Measurements from ENCODE around the gene ANKRD63. TPM values are rescaled to one million over a fixed set of nuclear protein-coding genes. Genes with fewer than 3 reads are reported as not detected.
A peak's percentile ranks its signal among the peaks of the same experiment; 100 is the strongest.

ANKRD63 gene
- total and polyA plus RNA-seq, 2 of the 13 experiments (the other 11 are each of a cell fraction or from before 2014, with no cell fraction given): not detected

GRCh38 chr15:40279437-40280141, 3.3 kb downstream of the ANKRD63 start (continued):
- TF ChIP-seq ZNF878 (CRISPR knock-in tag; IDR thresholded peaks at IDR 0.05): no peak
- TF ChIP-seq ZNF235 (CRISPR knock-in tag; IDR thresholded peaks at IDR 0.05; ENCODE audit: borderline replicate concordance): no peak
- TF ChIP-seq, protein P1, sequence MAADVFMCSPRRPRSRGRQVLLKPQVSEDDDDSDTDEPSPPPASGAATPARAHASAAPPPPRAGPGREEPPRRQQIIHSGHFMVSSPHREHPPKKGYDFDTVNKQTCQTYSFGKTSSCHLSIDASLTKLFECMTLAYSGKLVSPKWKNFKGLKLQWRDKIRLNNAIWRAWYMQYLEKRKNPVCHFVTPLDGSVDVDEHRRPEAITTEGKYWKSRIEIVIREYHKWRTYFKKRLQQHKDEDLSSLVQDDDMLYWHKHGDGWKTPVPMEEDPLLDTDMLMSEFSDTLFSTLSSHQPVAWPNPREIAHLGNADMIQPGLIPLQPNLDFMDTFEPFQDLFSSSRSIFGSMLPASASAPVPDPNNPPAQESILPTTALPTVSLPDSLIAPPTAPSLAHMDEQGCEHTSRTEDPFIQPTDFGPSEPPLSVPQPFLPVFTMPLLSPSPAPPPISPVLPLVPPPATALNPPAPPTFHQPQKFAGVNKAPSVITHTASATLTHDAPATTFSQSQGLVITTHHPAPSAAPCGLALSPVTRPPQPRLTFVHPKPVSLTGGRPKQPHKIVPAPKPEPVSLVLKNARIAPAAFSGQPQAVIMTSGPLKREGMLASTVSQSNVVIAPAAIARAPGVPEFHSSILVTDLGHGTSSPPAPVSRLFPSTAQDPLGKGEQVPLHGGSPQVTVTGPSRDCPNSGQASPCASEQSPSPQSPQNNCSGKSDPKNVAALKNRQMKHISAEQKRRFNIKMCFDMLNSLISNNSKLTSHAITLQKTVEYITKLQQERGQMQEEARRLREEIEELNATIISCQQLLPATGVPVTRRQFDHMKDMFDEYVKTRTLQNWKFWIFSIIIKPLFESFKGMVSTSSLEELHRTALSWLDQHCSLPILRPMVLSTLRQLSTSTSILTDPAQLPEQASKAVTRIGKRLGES (CRISPR knock-in tag; IDR thresholded peaks at IDR 0.05; ENCODE audit: borderline replicate concordance): no peak
- TF ChIP-seq ZBTB2 (CRISPR knock-in tag; IDR thresholded peaks at IDR 0.05; ENCODE audit: low read depth): no peak
- TF ChIP-seq BCLAF1 (IDR thresholded peaks at IDR 0.05): no peak
- peak; percentile 82 for TF ChIP-seq RAD21 (CRISPR knock-in tag; IDR thresholded peaks at IDR 0.05)
- peak; percentile 48; the same call in 1 of the 2 replicates for TF ChIP-seq MAZ (IDR thresholded peaks at IDR 0.05; ENCODE audit: borderline replicate concordance, low read depth, low read length)
- peak; percentile 47; the same call in 1 of the 2 replicates for TF ChIP-seq MAZ (CRISPR knock-in tag; IDR thresholded peaks at IDR 0.05; ENCODE audit: low read depth)
- 0 out of 2 replicates have a peak, but pooled peaks have one; percentile 49 for TF ChIP-seq ZNF691 (CRISPR knock-in tag; IDR thresholded peaks at IDR 0.05; ENCODE audit: borderline replicate concordance, low read depth)
- no peak for TF ChIP-seq ZNF790 (CRISPR knock-in tag; IDR thresholded peaks at IDR 0.05; ENCODE audit: borderline replicate concordance)
- no peak for TF ChIP-seq BRD4 (CRISPR knock-in tag; IDR thresholded peaks at IDR 0.05)
- TF ChIP-seq NCOA5 (CRISPR knock-in tag; IDR thresholded peaks at IDR 0.05): no peak
- TF ChIP-seq ZNF562 (CRISPR knock-in tag; IDR thresholded peaks at IDR 0.05; ENCODE audit: borderline replicate concordance): no peak
- no peak for TF ChIP-seq REXO4 (CRISPR knock-in tag; IDR thresholded peaks at IDR 0.05; ENCODE audit: borderline replicate concordance)
- peak; percentile 32; the same call in 1 of the 2 replicates for TF ChIP-seq MYC (CRISPR knock-in tag; IDR thresholded peaks at IDR 0.05; ENCODE audit: borderline replicate concordance)
- TF ChIP-seq, protein P2, sequence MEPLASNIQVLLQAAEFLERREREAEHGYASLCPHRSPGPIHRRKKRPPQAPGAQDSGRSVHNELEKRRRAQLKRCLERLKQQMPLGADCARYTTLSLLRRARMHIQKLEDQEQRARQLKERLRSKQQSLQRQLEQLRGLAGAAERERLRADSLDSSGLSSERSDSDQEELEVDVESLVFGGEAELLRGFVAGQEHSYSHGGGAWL (CRISPR knock-in tag; IDR thresholded peaks at IDR 0.05): no peak
- no peak for TF ChIP-seq ELF4 (CRISPR knock-in tag; IDR thresholded peaks at IDR 0.05; ENCODE audit: borderline replicate concordance)
- TF ChIP-seq ZNF44 (CRISPR knock-in tag; IDR thresholded peaks at IDR 0.05): no peak
- no peak for TF ChIP-seq PAX8 (CRISPR knock-in tag; IDR thresholded peaks at IDR 0.05; ENCODE audit: borderline replicate concordance)
